ENCODE results near the gene RAD51AP2. TPM values are rescaled to one million over a fixed set of nuclear protein-coding genes. Genes with fewer than 3 reads are reported as not detected.
"Not testable (repeated sequence)": the region's sequence is repeated elsewhere in the genome, so short reads cannot be mapped to it uniquely, and the experiment has no call there.

Gene RAD51AP2
- total and polyA plus RNA-seq, 2 of the 13 experiments (the other 11 are each of a cell fraction or from before 2014, with no cell fraction given) = 0.11 to 0.12 TPM

DNA sequence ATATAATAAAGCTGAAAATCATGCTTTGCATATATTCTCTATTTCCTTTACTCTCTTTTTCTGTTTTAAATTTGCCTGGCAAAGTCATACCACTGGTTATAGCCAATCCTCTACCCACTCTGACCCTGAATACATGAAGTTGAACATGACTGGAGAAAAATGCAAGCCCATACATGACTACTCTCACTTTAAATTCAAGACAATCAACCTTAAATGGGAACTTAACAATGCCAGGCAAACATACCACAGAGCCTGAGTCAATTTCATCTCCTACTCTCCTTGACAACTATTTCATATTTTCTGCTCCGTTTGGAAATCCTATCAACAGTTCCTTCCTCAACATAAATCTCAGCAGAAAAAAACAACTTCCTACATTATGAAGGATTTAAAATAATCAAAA, 22.6 kb downstream of the RAD51AP2 start:
- ATAC-seq = no peak
- Histone ChIP-seq H3K4me2 (ENCODE audit: low read depth, low read length) (no peak overlapping the region), H3K36me3 (replicated peaks in 1 of 2; ENCODE audit: control insufficient read depth in 1 of 2, insufficient read depth in 2 of 2, low read length in 2 of 2) (no peaks in the 10 kb centered on the region), H3K9me3 (ENCODE audit: low read length) (no peaks in the 10 kb centered on the region), H3K27me3 (ENCODE audit: control insufficient read depth in 1 of 2, insufficient read depth in 2 of 2, low read length in 2 of 2) (no peaks in the 10 kb centered on the region; a peak in 1 of 5 replicates), H3K27ac (ENCODE audit: extremely low read length, insufficient read depth, low read length) (no peak overlapping the region), H3K9ac (ENCODE audit: insufficient read depth, low read depth, low read length) (no peak overlapping the region), H3K4me1 (ENCODE audit: insufficient read depth, low read length) (no peaks in the 10 kb centered on the region), H2AFZ (ENCODE audit: low read length) (no peak overlapping the region), H3K4me3 (replicated peaks in 1 of 3; ENCODE audit: insufficient read depth in 1 of 3, low read depth in 2 of 3, low read length in 3 of 3) (no peak overlapping the region), H3K79me2 (ENCODE audit: insufficient read depth, low read length) (no peaks in the 10 kb centered on the region), H4K20me1 (ENCODE audit: insufficient read depth, low read length) (no peaks in the 10 kb centered on the region)
- intact Hi-C loops (cut with micrococcal nuclease; ENCODE audit: unreplicated experiment) = no loop called here
- TF ChIP-seq, protein P1, sequence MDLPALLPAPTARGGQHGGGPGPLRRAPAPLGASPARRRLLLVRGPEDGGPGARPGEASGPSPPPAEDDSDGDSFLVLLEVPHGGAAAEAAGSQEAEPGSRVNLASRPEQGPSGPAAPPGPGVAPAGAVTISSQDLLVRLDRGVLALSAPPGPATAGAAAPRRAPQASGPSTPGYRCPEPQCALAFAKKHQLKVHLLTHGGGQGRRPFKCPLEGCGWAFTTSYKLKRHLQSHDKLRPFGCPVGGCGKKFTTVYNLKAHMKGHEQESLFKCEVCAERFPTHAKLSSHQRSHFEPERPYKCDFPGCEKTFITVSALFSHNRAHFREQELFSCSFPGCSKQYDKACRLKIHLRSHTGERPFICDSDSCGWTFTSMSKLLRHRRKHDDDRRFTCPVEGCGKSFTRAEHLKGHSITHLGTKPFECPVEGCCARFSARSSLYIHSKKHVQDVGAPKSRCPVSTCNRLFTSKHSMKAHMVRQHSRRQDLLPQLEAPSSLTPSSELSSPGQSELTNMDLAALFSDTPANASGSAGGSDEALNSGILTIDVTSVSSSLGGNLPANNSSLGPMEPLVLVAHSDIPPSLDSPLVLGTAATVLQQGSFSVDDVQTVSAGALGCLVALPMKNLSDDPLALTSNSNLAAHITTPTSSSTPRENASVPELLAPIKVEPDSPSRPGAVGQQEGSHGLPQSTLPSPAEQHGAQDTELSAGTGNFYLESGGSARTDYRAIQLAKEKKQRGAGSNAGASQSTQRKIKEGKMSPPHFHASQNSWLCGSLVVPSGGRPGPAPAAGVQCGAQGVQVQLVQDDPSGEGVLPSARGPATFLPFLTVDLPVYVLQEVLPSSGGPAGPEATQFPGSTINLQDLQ (CRISPR knock-in tag; IDR thresholded peaks at IDR 0.05) = no peak
- POLR2A ChIA-PET = no interaction called here
- no peak for DNase-seq (ENCODE audit: low spot score)
- no TSS peak for BruUV-seq (replicated peaks)
- 67% methylated on average over 1 of the region's 1 CpG for WGBS (ENCODE audit: low lambda C conversion rate)
- in situ Hi-C loops (cut with HindIII; ENCODE audit: extremely low pct_ligation_motif_present, low pct_unique_long_range_greater_than_20kb) = no loop called here
- CTCF ChIA-PET (ENCODE audit: low intra/inter-chr PET ratio, low total read pairs) = no interaction called here
- no peak for FAIRE-seq

DNA sequence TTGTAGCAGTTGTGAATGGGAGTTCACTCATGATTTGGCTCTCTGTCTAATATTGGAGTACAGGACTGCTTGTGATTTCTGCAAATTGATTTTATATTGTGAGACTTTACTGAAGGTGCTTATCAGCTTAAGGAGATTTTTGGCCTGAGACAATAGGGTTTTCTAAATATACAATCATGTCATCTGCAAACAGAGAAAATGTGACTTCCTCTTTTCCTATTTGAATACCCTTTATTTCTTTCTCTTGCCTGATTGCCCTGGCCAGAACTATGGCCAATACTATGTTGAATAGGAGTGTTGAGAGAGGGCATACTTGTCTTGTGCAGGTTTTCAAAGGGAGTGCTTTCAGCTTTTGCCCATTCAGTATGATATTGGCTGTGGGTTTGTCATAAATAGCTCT, 28.1 kb downstream of the RAD51AP2 start:
- FAIRE-seq; H3K36me3 ChIP-seq (replicated peaks in 1 of 2; ENCODE audit: control insufficient read depth in 1 of 2, insufficient read depth in 2 of 2, low read length in 2 of 2); BruUV-seq (replicated peaks); POLR2A ChIA-PET; CTCF ChIA-PET (ENCODE audit: low intra/inter-chr PET ratio, low total read pairs); H3K4me2 ChIP-seq (ENCODE audit: low read depth, low read length); H2AFZ ChIP-seq (ENCODE audit: low read length); ATAC-seq; H3K9me3 ChIP-seq (ENCODE audit: low read length); H3K27ac ChIP-seq (ENCODE audit: extremely low read length, insufficient read depth, low read length); intact Hi-C loops (cut with micrococcal nuclease; ENCODE audit: unreplicated experiment); DNase-seq (ENCODE audit: low spot score); H3K4me3 ChIP-seq (replicated peaks in 1 of 3; ENCODE audit: insufficient read depth in 1 of 3, low read depth in 2 of 3, low read length in 3 of 3); H4K20me1 ChIP-seq (ENCODE audit: insufficient read depth, low read length); H3K27me3 ChIP-seq (ENCODE audit: control insufficient read depth in 1 of 2, insufficient read depth in 2 of 2, low read length in 2 of 2); H3K4me1 ChIP-seq (ENCODE audit: insufficient read depth, low read length); in situ Hi-C loops (cut with HindIII; ENCODE audit: extremely low pct_ligation_motif_present, low pct_unique_long_range_greater_than_20kb); H3K79me2 ChIP-seq (ENCODE audit: insufficient read depth, low read length); H3K9ac ChIP-seq (ENCODE audit: insufficient read depth, low read depth, low read length): not testable (repeated sequence)

DNA sequence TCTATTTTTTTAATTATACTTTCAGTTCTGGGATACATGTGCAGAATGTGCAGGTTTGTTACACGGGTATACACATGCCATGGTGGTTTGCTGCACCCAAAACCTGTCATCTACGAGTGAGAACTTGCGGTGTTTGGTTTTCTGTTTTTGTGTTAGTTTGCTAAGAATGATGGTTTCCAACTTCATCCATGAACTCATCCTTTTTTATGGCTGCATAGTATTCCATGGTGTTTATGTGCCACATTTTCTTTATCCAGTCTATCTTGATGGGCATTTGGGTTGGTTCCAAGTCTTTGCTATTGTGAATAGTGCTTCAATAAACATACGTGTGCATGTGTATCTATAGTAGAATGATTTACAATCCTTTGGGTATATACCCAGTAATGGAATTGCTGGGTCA, 29.6 kb downstream of the RAD51AP2 start:
- WGBS (ENCODE audit: low lambda C conversion rate) = 78% methylated on average over 4 of the region's 4 CpGs
- H3K27me3 ChIP-seq (ENCODE audit: control insufficient read depth in 1 of 2, insufficient read depth in 2 of 2, low read length in 2 of 2); H3K9ac ChIP-seq (ENCODE audit: insufficient read depth, low read depth, low read length); H3K36me3 ChIP-seq (replicated peaks in 1 of 2; ENCODE audit: control insufficient read depth in 1 of 2, insufficient read depth in 2 of 2, low read length in 2 of 2); H3K9me3 ChIP-seq (ENCODE audit: low read length); BruUV-seq (replicated peaks); H4K20me1 ChIP-seq (ENCODE audit: insufficient read depth, low read length); H3K4me2 ChIP-seq (ENCODE audit: low read depth, low read length); H3K79me2 ChIP-seq (ENCODE audit: insufficient read depth, low read length); CTCF ChIA-PET (ENCODE audit: low intra/inter-chr PET ratio, low total read pairs); FAIRE-seq; H2AFZ ChIP-seq (ENCODE audit: low read length); H3K27ac ChIP-seq (ENCODE audit: extremely low read length, insufficient read depth, low read length); H3K4me1 ChIP-seq (ENCODE audit: insufficient read depth, low read length); in situ Hi-C loops (cut with HindIII; ENCODE audit: extremely low pct_ligation_motif_present, low pct_unique_long_range_greater_than_20kb); intact Hi-C loops (cut with micrococcal nuclease; ENCODE audit: unreplicated experiment); ATAC-seq; POLR2A ChIA-PET; H3K4me3 ChIP-seq (replicated peaks in 1 of 3; ENCODE audit: insufficient read depth in 1 of 3, low read depth in 2 of 3, low read length in 3 of 3); DNase-seq (ENCODE audit: low spot score): not testable (repeated sequence)

Data from HepG2 (cell line).